Measurements from ENCODE around the gene CTXND1. TPM values are rescaled to one million over a fixed set of nuclear protein-coding genes. Genes with fewer than 3 reads are reported as not detected.
A peak's percentile ranks its signal among the peaks of the same experiment; 100 is the strongest.

Gene CTXND1
- total and polyA plus RNA-seq, 12 donors = 0.11 to 8.3 (median 1.8) TPM

DNA sequence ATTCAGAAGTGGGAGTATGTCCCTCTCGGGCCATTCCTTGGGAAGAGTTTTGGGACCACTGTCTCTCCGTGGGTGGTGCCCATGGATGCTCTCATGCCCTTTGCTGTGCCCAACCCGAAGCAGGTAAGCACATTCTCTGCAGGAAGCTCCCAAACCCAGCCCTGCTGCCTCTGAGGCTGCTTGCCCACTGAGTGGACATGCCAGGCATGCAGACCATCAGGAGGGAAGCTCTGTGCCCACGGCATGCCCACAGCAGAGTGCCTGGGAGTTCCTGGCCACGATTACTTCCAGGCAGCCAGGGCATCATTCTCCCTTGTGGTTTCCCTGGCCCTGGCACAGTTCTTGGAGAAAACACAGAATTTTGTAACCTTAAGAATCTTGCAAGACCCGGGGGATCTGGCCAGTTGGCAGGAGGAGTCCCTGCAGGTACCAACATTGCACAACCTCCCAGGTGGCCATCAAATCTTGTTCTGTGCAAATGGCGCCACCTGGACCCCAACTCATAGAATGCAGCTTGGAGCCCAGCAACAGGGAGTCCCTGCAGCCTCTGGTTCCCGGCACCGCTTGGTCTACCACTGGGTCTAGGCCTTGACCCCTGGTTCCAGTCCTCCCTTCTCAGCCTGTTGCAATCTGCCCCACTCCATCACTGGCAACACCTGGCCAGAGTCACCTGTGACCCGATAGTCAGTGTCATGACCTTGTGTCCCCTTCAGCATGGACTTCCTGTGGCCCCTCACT lies 78.8 kb downstream of the CTXND1 start:
- WGBS, 2 donors = 73 to 79% methylated on average over 10 of the region's 10 CpGs
- intact Hi-C loops (cut with DNase I) = loop anchor here in 6 of 10 donors (5.0 to 10.0 kb wide), 4 partner anchors 178 to 791 kb away; partner anchors contain the start of gene MTHFS (in 3 of the 6)
- Histone ChIP-seq H3K4me1 (peaks cover 0 to 15% (median 3%) of the 10 kb centered on the region in 9 donors), H3K4me3 (no peak overlapping the region), H3K27me3 (no peaks in the 10 kb centered on the region), H3K27ac (no peak overlapping the region), H3K36me3 (peaks cover 0 to 26% (median 0%) of the 10 kb centered on the region in 9 donors), H3K9me3 (no peaks in the 10 kb centered on the region)
- DNase-seq (peak; percentile 47 to 53), ATAC-seq (peak; percentile 33 to 85 (median 74))
- TF ChIP-seq, protein P1, sequence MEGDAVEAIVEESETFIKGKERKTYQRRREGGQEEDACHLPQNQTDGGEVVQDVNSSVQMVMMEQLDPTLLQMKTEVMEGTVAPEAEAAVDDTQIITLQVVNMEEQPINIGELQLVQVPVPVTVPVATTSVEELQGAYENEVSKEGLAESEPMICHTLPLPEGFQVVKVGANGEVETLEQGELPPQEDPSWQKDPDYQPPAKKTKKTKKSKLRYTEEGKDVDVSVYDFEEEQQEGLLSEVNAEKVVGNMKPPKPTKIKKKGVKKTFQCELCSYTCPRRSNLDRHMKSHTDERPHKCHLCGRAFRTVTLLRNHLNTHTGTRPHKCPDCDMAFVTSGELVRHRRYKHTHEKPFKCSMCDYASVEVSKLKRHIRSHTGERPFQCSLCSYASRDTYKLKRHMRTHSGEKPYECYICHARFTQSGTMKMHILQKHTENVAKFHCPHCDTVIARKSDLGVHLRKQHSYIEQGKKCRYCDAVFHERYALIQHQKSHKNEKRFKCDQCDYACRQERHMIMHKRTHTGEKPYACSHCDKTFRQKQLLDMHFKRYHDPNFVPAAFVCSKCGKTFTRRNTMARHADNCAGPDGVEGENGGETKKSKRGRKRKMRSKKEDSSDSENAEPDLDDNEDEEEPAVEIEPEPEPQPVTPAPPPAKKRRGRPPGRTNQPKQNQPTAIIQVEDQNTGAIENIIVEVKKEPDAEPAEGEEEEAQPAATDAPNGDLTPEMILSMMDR (IDR thresholded peaks at IDR 0.05) = peak; percentile 52 to 75 (median 68)

DNA sequence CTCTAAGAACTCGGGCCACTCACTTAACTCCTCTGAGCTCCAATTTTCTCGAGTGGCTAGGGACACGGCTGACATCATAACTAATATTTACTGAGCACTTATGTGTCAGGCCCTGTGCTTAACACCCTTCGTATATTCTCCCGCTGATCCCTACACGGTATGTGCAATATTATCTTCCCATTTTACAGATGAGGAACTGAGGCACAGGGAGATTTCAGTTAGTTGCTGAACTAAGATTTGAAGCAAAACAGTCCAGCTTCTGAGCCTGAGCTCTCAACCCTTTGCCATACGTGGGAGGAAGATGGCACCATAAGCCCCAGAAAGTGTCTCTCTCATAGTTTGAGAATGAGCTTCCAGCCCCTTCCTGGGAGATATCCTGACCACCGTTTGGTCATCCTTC lies 79.6 kb downstream of the CTXND1 start:
- TF ChIP-seq, protein P1 (IDR thresholded peaks at IDR 0.05) = no peak
- H3K4me3 ChIP-seq = no peak overlapping the region
- ATAC-seq (no peak), DNase-seq (no peak)
- intact Hi-C loops (cut with DNase I) = loop anchor here in 6 of 10 donors (5.0 to 10.0 kb wide), 4 partner anchors 178 to 790 kb away; partner anchors contain the start of gene MTHFS (in 3 of the 6)
- peaks cover 0 to 21% (median 0%) of the 10 kb centered on the region in 9 donors for H3K36me3 ChIP-seq
- 79 to 86% methylated on average over 8 of the region's 8 CpGs for WGBS, 2 donors
- H3K27me3 ChIP-seq = no peaks in the 10 kb centered on the region
- no peak overlapping the region for H3K27ac ChIP-seq
- H3K4me1 ChIP-seq = peaks cover 0 to 15% (median 3%) of the 10 kb centered on the region in 9 donors
- H3K9me3 ChIP-seq = no peaks in the 10 kb centered on the region

DNA sequence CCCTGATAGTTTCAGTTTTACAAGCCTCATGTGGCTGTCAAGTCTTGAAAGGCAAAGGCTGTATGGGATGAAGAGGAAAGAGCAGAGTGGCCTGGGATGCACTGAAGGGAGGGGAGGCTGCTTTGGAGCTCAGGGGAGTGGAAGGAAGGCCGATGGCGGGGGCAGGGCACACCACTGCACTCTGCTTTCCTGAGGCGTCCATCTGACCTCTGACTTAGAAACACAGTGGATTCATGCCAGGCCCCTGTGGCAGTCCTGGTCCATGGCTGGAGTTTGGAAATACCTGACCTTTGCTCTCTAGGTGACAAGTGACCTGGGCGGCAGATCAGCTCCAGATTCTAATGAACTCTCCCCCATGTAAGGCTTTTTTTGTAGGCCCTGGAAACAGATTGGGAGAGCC lies 80.2 kb downstream of the CTXND1 start:
- Histone ChIP-seq H3K36me3 (peaks cover 0 to 21% (median 0%) of the 10 kb centered on the region in 9 donors), H3K27me3 (no peaks in the 10 kb centered on the region), H3K4me3 (no peak overlapping the region), H3K9me3 (no peaks in the 10 kb centered on the region), H3K27ac (no peak overlapping the region), H3K4me1 (peaks cover 0 to 15% (median 3%) of the 10 kb centered on the region in 9 donors)
- intact Hi-C loops (cut with DNase I) = loop anchor here in 6 of 10 donors (5.0 to 10.0 kb wide), 4 partner anchors 177 to 789 kb away; partner anchors contain the start of gene MTHFS (in 3 of the 6)
- DNase-seq (no peak), ATAC-seq (no peak)
- WGBS, 2 donors = 78 to 87% methylated on average over 4 of the region's 4 CpGs
- TF ChIP-seq, protein P1 (IDR thresholded peaks at IDR 0.05) = no peak

DNA sequence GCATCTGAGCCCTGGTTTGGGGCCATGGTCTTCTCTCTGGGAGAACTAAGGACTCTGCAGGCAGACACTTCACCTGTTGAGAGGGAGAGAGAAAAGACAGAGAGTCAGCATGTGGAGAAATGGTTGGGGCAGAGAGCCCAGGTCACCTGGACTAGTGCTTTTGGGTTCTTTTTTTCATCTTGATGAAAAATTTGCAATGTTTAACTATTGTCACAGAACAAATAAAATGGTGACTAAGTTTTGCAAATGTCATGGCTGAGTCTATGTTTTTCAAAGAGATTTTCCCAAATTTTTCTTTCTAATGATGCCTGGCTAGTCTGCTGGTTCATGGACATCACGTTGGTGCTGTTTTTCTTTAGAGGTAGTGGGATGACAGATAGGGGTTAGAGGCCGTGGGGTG lies 81.4 kb downstream of the CTXND1 start:
- H3K4me1 ChIP-seq = peaks cover 0 to 15% (median 3%) of the 10 kb centered on the region in 9 donors
- DNase-seq = no peak
- intact Hi-C loops (cut with DNase I) = loop anchor here in 6 of 10 donors (5.0 to 10.0 kb wide), 4 partner anchors 176 to 788 kb away; partner anchors contain the start of gene MTHFS (in 3 of the 6)
- H3K27me3 ChIP-seq = no peaks in the 10 kb centered on the region
- no peaks in the 10 kb centered on the region for H3K9me3 ChIP-seq
- no peak overlapping the region for H3K27ac ChIP-seq
- H3K36me3 ChIP-seq = peaks cover 0 to 21% (median 0%) of the 10 kb centered on the region in 9 donors
- ATAC-seq = no peak
- no peak overlapping the region for H3K4me3 ChIP-seq
- 89 to 90% methylated on average over 2 of the region's 2 CpGs for WGBS, 2 donors
- TF ChIP-seq, protein P1 (IDR thresholded peaks at IDR 0.05) = no peak
